Tibial nerve (tissue), 3 donors: ENCODE measurements around the gene HAUS6.
"Not testable (repeated sequence)": the region's sequence is repeated elsewhere in the genome, so short reads cannot be mapped to it uniquely, and the experiment has no call there.

Source experiments
- EP300 ChIP-seq, 2 donors: sonication (generic); formaldehyde crosslinking; IDR thresholded peaks; one replicate each; pipeline ENCODE4 v1.6.1; 2017; ENCODE audit warnings: antibody characterized with exemption in 2 of 2, mild to moderate bottlenecking in 1 of 2
- POLR2A ChIP-seq, 2 donors: fragments of 450-650 bp; IDR thresholded peaks; one replicate each; pipeline ENCODE4 v1.6.1; 2017; ENCODE audit warnings: antibody characterized with exemption in 2 of 2, mild to moderate bottlenecking in 2 of 2, moderate library complexity in 2 of 2

DNA sequence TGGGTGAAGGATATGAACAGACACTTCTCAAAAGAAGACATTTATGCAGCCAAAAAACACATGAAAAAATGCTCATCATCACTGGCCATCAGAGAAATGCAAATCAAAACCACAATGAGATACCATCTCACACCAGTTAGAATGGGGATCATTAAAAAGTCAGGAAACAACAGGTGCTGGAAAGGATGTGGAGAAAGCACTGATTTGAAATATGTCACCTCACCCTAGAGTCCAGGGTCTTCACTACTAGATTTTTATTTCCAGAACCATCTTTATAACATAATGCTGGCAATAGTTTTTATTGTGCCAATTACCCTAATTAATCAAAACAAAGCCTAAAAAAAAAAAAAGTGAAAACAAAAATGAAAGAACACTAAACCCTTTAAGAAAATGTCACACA lies 5.3 kb downstream of the HAUS6 start:
- TF ChIP-seq POLR2A, EP300 (IDR thresholded peaks at IDR 0.05): not testable (repeated sequence)
